ENCODE results near the gene TP53AIP1. TPM values are rescaled to one million over a fixed set of nuclear protein-coding genes. Genes with fewer than 3 reads are reported as not detected.
"Not testable (repeated sequence)": the region's sequence is repeated elsewhere in the genome, so short reads cannot be mapped to it uniquely, and the experiment has no call there.

TP53AIP1 gene
- total RNA-seq, 1 experiment from 2014 or later, result 2.3 TPM

DNA sequence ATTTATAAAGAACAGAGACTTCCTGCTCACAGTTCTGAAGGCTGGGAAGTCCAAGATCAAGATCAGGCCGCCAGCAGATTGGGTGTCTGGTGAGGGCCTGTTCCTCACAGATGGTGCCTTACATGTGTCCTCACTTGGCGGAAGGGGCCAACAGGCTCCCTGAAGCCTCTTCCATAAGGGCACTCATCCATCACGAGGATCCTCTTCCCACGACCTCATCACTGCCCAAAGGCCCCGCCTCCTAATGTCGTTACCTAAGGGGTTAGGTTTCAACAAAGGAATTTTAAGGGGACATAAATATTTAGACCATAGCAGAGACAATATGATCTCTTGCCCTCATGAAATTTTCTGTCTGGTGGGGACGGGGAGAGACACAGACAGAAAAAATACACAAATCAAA lies 18.6 kb downstream of the TP53AIP1 start:
- ChIA-PET CTCF (no interaction called here), POLR2A (ENCODE audit: low non-redundant PET) (no interaction called here)
- TF ChIP-seq EZH2 (IDR thresholded peaks at IDR 0.05; ENCODE audit: borderline replicate concordance, low read depth, low read length, poor library complexity, severe bottlenecking), result no peak
- TF ChIP-seq, protein P1, sequence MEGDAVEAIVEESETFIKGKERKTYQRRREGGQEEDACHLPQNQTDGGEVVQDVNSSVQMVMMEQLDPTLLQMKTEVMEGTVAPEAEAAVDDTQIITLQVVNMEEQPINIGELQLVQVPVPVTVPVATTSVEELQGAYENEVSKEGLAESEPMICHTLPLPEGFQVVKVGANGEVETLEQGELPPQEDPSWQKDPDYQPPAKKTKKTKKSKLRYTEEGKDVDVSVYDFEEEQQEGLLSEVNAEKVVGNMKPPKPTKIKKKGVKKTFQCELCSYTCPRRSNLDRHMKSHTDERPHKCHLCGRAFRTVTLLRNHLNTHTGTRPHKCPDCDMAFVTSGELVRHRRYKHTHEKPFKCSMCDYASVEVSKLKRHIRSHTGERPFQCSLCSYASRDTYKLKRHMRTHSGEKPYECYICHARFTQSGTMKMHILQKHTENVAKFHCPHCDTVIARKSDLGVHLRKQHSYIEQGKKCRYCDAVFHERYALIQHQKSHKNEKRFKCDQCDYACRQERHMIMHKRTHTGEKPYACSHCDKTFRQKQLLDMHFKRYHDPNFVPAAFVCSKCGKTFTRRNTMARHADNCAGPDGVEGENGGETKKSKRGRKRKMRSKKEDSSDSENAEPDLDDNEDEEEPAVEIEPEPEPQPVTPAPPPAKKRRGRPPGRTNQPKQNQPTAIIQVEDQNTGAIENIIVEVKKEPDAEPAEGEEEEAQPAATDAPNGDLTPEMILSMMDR (conservative IDR thresholded peaks at IDR 0.05; ENCODE audit: low read depth, low read length), result no peak
- Histone ChIP-seq H3K4me3 (ENCODE audit: low read depth, low read length, poor library complexity, severe bottlenecking) (no peak overlapping the region), H3K4me1 (ENCODE audit: insufficient read depth, low read length, poor library complexity, severe bottlenecking) (peaks cover 3% of the 10 kb centered on the region), H3K27me3 (replicated peaks; ENCODE audit: insufficient read depth, low read depth, low read length, poor library complexity) (no peaks in the 10 kb centered on the region), H3K27ac (ENCODE audit: low read depth, low read length, poor library complexity, severe bottlenecking) (no peak overlapping the region), H3K36me3 (ENCODE audit: insufficient read depth, low read length, poor library complexity, severe bottlenecking) (no peaks in the 10 kb centered on the region), H3K9me3 (ENCODE audit: low read depth, low read length, poor library complexity, severe bottlenecking) (no peaks in the 10 kb centered on the region)
- intact Hi-C loops (cut with micrococcal nuclease; ENCODE audit: unreplicated experiment), result no loop called here
- BruUV-seq (replicated peaks), result no TSS peak
- DNase-seq (ENCODE audit: low spot score), result no peak

DNA sequence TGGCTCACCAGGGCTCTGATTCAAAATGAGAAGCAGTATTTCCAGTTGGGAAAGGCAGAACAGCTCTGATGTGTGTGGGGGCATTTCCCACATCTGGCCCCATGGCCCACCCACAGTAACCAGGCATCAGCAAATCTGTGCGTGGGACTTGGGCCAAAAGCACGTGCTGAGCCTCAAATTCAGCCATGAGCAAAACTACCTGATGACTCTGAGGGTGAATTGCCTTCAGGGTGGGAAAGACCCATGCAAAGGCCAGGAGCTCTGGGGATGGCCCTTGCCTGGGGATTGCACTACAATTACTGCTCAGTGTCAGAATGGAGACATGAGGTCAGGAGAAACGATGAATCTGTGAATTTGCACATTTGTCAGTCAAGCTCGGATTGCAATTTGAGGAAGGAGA lies 20.9 kb downstream of the TP53AIP1 start:
- Histone ChIP-seq H3K4me1 (ENCODE audit: insufficient read depth, low read length, poor library complexity, severe bottlenecking) (peaks cover 3% of the 10 kb centered on the region), H3K9me3 (ENCODE audit: low read depth, low read length, poor library complexity, severe bottlenecking) (no peaks in the 10 kb centered on the region), H3K27me3 (replicated peaks; ENCODE audit: insufficient read depth, low read depth, low read length, poor library complexity) (no peaks in the 10 kb centered on the region), H3K27ac (ENCODE audit: low read depth, low read length, poor library complexity, severe bottlenecking) (no peak overlapping the region), H3K4me3 (ENCODE audit: low read depth, low read length, poor library complexity, severe bottlenecking) (no peak overlapping the region), H3K36me3 (ENCODE audit: insufficient read depth, low read length, poor library complexity, severe bottlenecking) (no peaks in the 10 kb centered on the region)
- CTCF ChIA-PET, result no interaction called here
- no peak for DNase-seq (ENCODE audit: low spot score)
- intact Hi-C loops (cut with micrococcal nuclease; ENCODE audit: unreplicated experiment), result no loop called here
- BruUV-seq (replicated peaks), result no TSS peak
- POLR2A ChIA-PET (ENCODE audit: low non-redundant PET), result no interaction called here
- TF ChIP-seq, protein P1 (conservative IDR thresholded peaks at IDR 0.05; ENCODE audit: low read depth, low read length), result no peak
- TF ChIP-seq EZH2 (IDR thresholded peaks at IDR 0.05; ENCODE audit: borderline replicate concordance, low read depth, low read length, poor library complexity, severe bottlenecking), result no peak

DNA sequence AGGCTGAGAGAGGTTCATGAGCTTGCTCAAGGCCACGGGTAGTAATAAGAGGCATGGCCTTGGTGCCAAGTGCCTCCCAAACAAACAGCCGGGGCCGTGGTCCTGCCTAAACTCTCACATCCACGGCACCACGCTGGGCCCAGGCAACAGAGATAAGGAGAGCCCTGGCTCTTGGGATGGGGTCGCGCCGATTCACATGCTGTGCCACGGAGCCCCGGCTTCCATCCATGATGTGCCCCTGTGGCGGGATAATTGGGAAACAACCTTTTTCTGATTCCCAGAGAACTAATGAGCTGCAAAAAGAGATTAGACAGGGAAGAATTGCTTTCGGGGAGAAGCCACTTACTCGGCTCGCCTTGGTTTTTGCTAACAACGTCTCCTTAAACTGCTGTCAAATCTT lies 22.0 kb downstream of the TP53AIP1 start:
- CTCF ChIA-PET, result no interaction called here
- Histone ChIP-seq H3K36me3 (ENCODE audit: insufficient read depth, low read length, poor library complexity, severe bottlenecking) (no peaks in the 10 kb centered on the region), H3K4me3 (ENCODE audit: low read depth, low read length, poor library complexity, severe bottlenecking) (no peak overlapping the region), H3K27me3 (replicated peaks; ENCODE audit: insufficient read depth, low read depth, low read length, poor library complexity) (no peaks in the 10 kb centered on the region), H3K9me3 (ENCODE audit: low read depth, low read length, poor library complexity, severe bottlenecking) (no peaks in the 10 kb centered on the region), H3K4me1 (ENCODE audit: insufficient read depth, low read length, poor library complexity, severe bottlenecking) (no peaks in the 10 kb centered on the region), H3K27ac (ENCODE audit: low read depth, low read length, poor library complexity, severe bottlenecking) (no peak overlapping the region)
- POLR2A ChIA-PET (ENCODE audit: low non-redundant PET), result interaction anchor here (0.6 kb wide), 1 partner anchor 15 kb away, joined by 4 read pairs; no protein-coding TSS in a partner anchor
- TF ChIP-seq EZH2 (IDR thresholded peaks at IDR 0.05; ENCODE audit: borderline replicate concordance, low read depth, low read length, poor library complexity, severe bottlenecking), result no peak
- TF ChIP-seq, protein P1 (conservative IDR thresholded peaks at IDR 0.05; ENCODE audit: low read depth, low read length), result no peak
- no peak for DNase-seq (ENCODE audit: low spot score)
- intact Hi-C loops (cut with micrococcal nuclease; ENCODE audit: unreplicated experiment), result no loop called here
- BruUV-seq (replicated peaks), result no TSS peak

DNA sequence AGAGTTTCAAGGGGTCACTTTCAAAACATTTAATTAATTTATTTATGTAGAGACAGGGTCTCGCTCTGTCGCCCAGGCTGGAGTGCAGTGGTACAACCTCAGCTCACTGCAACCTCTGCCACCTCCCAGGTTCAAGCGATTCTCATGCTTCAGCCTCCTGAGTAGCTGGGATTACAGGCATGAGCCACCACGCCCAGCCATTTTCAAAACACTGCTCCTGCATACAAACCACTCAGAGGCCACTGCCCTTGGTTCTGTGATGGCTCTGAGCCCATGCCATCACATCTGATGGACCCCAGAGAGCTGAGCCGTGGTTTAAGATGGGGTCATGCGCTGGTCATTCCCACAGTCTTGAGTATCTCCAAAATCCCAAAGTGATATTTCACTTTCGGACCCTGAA lies 23.0 kb downstream of the TP53AIP1 start:
- H3K4me1 ChIP-seq (ENCODE audit: insufficient read depth, low read length, poor library complexity, severe bottlenecking); POLR2A ChIA-PET (ENCODE audit: low non-redundant PET); H3K27ac ChIP-seq (ENCODE audit: low read depth, low read length, poor library complexity, severe bottlenecking); BruUV-seq (replicated peaks); intact Hi-C loops (cut with micrococcal nuclease; ENCODE audit: unreplicated experiment); H3K4me3 ChIP-seq (ENCODE audit: low read depth, low read length, poor library complexity, severe bottlenecking); H3K36me3 ChIP-seq (ENCODE audit: insufficient read depth, low read length, poor library complexity, severe bottlenecking); H3K27me3 ChIP-seq (replicated peaks; ENCODE audit: insufficient read depth, low read depth, low read length, poor library complexity); H3K9me3 ChIP-seq (ENCODE audit: low read depth, low read length, poor library complexity, severe bottlenecking); CTCF ChIA-PET; DNase-seq (ENCODE audit: low spot score): not testable (repeated sequence)

All from A673 (cell line).